ENCODE results near the gene SNX14. TPM values are rescaled to one million over a fixed set of nuclear protein-coding genes. Genes with fewer than 3 reads are reported as not detected.

SNX14 gene
- total RNA-seq, 1 donor from 2014 or later: 89.5 TPM

- Histone ChIP-seq H4K20me1 (ENCODE audit: insufficient read depth, low read length) (no peaks in the 10 kb centered on the region), H3K9ac (ENCODE audit: low read length) (no peak overlapping the region), H3K4me3 (ENCODE audit: insufficient read depth, low read depth, low read length) (no peak overlapping the region), H3K4me1 (ENCODE audit: insufficient read depth, low read length) (no peaks in the 10 kb centered on the region), H2AFZ (ENCODE audit: low read depth, low read length) (no peak overlapping the region), H3K27me3 (ENCODE audit: insufficient read depth, low read length) (no peaks in the 10 kb centered on the region), H3K4me2 (ENCODE audit: low read length) (no peak overlapping the region), H3K36me3 (ENCODE audit: insufficient read depth, low read length) (peaks cover 9% of the 10 kb centered on the region), H3K79me2 (ENCODE audit: insufficient read depth, low read length) (no peaks in the 10 kb centered on the region), H3K9me3 (ENCODE audit: insufficient read depth, low read depth, low read length) (no peaks in the 10 kb centered on the region), H3K27ac (ENCODE audit: low read depth, low read length) (no peak overlapping the region)
- Mint-ChIP-seq H3K27me3 (ENCODE audit: low read depth, unreplicated experiment) (no peaks in the 10 kb centered on the region), H3K4me3 (ENCODE audit: unreplicated experiment) (no peak overlapping the region), H3K36me3 (ENCODE audit: low read depth, unreplicated experiment) (peaks cover 7% of the 10 kb centered on the region), H3K4me1 (ENCODE audit: low read depth, unreplicated experiment) (no peaks in the 10 kb centered on the region), H3K9me3 (ENCODE audit: unreplicated experiment) (no peaks in the 10 kb centered on the region), H3K27ac (ENCODE audit: unreplicated experiment) (no peak overlapping the region)
- DNase-seq (ENCODE audit: low read depth) (no peak), FAIRE-seq (no peak)
- TF ChIP-seq EZH2 (IDR thresholded peaks at IDR 0.05; ENCODE audit: insufficient read depth, low read length): no peak
- TF ChIP-seq, protein P1, sequence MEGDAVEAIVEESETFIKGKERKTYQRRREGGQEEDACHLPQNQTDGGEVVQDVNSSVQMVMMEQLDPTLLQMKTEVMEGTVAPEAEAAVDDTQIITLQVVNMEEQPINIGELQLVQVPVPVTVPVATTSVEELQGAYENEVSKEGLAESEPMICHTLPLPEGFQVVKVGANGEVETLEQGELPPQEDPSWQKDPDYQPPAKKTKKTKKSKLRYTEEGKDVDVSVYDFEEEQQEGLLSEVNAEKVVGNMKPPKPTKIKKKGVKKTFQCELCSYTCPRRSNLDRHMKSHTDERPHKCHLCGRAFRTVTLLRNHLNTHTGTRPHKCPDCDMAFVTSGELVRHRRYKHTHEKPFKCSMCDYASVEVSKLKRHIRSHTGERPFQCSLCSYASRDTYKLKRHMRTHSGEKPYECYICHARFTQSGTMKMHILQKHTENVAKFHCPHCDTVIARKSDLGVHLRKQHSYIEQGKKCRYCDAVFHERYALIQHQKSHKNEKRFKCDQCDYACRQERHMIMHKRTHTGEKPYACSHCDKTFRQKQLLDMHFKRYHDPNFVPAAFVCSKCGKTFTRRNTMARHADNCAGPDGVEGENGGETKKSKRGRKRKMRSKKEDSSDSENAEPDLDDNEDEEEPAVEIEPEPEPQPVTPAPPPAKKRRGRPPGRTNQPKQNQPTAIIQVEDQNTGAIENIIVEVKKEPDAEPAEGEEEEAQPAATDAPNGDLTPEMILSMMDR (IDR thresholded peaks at IDR 0.05; ENCODE audit: insufficient read depth, low read depth, low read length): no peak
These were observed 31.8 kb downstream of the SNX14 start for GRCh38 chr6:85561750-85562357.

GRCh38 chr6:85556992-85557668, 36.5 kb downstream of the SNX14 start:
- Histone ChIP-seq H3K4me3 (ENCODE audit: insufficient read depth, low read depth, low read length) (no peak overlapping the region), H3K27me3 (ENCODE audit: insufficient read depth, low read length) (no peaks in the 10 kb centered on the region), H2AFZ (ENCODE audit: low read depth, low read length) (no peak overlapping the region), H3K27ac (ENCODE audit: low read depth, low read length) (no peak overlapping the region), H3K9ac (ENCODE audit: low read length) (no peak overlapping the region), H3K9me3 (ENCODE audit: insufficient read depth, low read depth, low read length) (no peaks in the 10 kb centered on the region), H4K20me1 (ENCODE audit: insufficient read depth, low read length) (no peaks in the 10 kb centered on the region), H3K4me1 (ENCODE audit: insufficient read depth, low read length) (no peaks in the 10 kb centered on the region), H3K36me3 (ENCODE audit: insufficient read depth, low read length) (peaks cover 6% of the 10 kb centered on the region), H3K4me2 (ENCODE audit: low read length) (no peak overlapping the region), H3K79me2 (ENCODE audit: insufficient read depth, low read length) (no peaks in the 10 kb centered on the region)
- Mint-ChIP-seq H3K27ac (ENCODE audit: unreplicated experiment) (no peak overlapping the region), H3K4me1 (ENCODE audit: low read depth, unreplicated experiment) (peaks cover 8% of the 10 kb centered on the region), H3K9me3 (ENCODE audit: unreplicated experiment) (no peaks in the 10 kb centered on the region), H3K27me3 (ENCODE audit: low read depth, unreplicated experiment) (no peaks in the 10 kb centered on the region), H3K36me3 (ENCODE audit: low read depth, unreplicated experiment) (peaks cover 8% of the 10 kb centered on the region), H3K4me3 (ENCODE audit: unreplicated experiment) (no peak overlapping the region)
- no peak for DNase-seq (ENCODE audit: low read depth)
- no peak for TF ChIP-seq EZH2 (IDR thresholded peaks at IDR 0.05; ENCODE audit: insufficient read depth, low read length)
- TF ChIP-seq, protein P1 (IDR thresholded peaks at IDR 0.05; ENCODE audit: insufficient read depth, low read depth, low read length): no peak
- FAIRE-seq: no peak

DNA sequence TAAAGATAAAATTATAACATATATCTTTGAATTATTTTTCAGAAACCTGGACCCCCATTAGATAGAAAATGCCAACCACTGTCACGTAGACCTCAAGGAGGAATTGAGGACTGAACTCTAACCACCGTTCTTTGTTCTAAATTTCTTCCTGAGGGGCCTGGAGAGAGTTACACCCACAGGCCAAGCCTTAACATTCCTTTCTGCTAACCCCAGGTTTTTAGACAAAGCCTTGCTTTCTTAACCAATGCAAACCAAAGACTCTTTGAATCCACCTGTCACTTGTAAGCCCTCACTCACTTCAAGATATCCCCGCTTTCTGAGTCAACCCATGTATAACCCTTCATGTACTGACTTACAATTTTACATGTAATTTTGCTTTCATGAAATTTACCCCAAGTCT, 41.0 kb downstream of the SNX14 start:
- no peak overlapping the region for H3K4me2 ChIP-seq (ENCODE audit: low read length)
- no peak overlapping the region for H3K27ac Mint-ChIP-seq (ENCODE audit: unreplicated experiment)
- no peak overlapping the region for H3K27ac ChIP-seq (ENCODE audit: low read depth, low read length)
- no peaks in the 10 kb centered on the region for H3K9me3 Mint-ChIP-seq (ENCODE audit: unreplicated experiment)
- H3K27me3 ChIP-seq (ENCODE audit: insufficient read depth, low read length): no peaks in the 10 kb centered on the region
- no peaks in the 10 kb centered on the region for H3K9me3 ChIP-seq (ENCODE audit: insufficient read depth, low read depth, low read length)
- no peak overlapping the region for H3K4me3 ChIP-seq (ENCODE audit: insufficient read depth, low read depth, low read length)
- peaks cover 10% of the 10 kb centered on the region for H3K4me1 Mint-ChIP-seq (ENCODE audit: low read depth, unreplicated experiment)
- no peaks in the 10 kb centered on the region for H3K79me2 ChIP-seq (ENCODE audit: insufficient read depth, low read length)
- no peaks in the 10 kb centered on the region for H3K27me3 Mint-ChIP-seq (ENCODE audit: low read depth, unreplicated experiment)
- H3K36me3 Mint-ChIP-seq (ENCODE audit: low read depth, unreplicated experiment): peaks cover 16% of the 10 kb centered on the region
- no peak for DNase-seq (ENCODE audit: low read depth)
- no peak for FAIRE-seq
- TF ChIP-seq EZH2 (IDR thresholded peaks at IDR 0.05; ENCODE audit: insufficient read depth, low read length): no peak
- no peak overlapping the region for H3K4me3 Mint-ChIP-seq (ENCODE audit: unreplicated experiment)
- H2AFZ ChIP-seq (ENCODE audit: low read depth, low read length): no peak overlapping the region
- peaks cover 7% of the 10 kb centered on the region for H3K36me3 ChIP-seq (ENCODE audit: insufficient read depth, low read length)
- no peaks in the 10 kb centered on the region for H4K20me1 ChIP-seq (ENCODE audit: insufficient read depth, low read length)
- no peaks in the 10 kb centered on the region for H3K4me1 ChIP-seq (ENCODE audit: insufficient read depth, low read length)
- H3K9ac ChIP-seq (ENCODE audit: low read length): no peak overlapping the region

Measured in astrocyte (in vitro differentiated cells and primary cell).